Smooth muscle cell (in vitro differentiated cells): Measurements from ENCODE around the gene FBLN2. TPM values are rescaled to one million over a fixed set of nuclear protein-coding genes. Genes with fewer than 3 reads are reported as not detected.

ENCODE experiments used
- DNase-seq: peaks from one replicate; lab custom pipeline; 2025; ENCODE audit not compliant: unreplicated experiment; lab: John Stamatoyannopoulos, UW
- H2AFZ ChIP-seq: fragments of 200-600 bp; sonication (generic); 2 replicates; pipeline ENCODE4 v1.6.0; 2016; ENCODE audit warnings: antibody characterized with exemption, low read depth, mild to moderate bottlenecking
- H3F3A ChIP-seq: fragments of 200-600 bp; sonication (generic); 2 replicates; pipeline ENCODE4 v1.6.0; 2017; ENCODE audit warnings: antibody characterized with exemption, low read depth
- H3K27ac ChIP-seq: fragments of 200-600 bp; sonication (generic); 2 replicates; pipeline ENCODE4 v1.5.1; 2016; ENCODE audit warnings: low read depth, mild to moderate bottlenecking
- H3K27me3 ChIP-seq: fragments of 200-600 bp; sonication (generic); 2 replicates; pipeline ENCODE4 v1.6.1; 2016; ENCODE audit warnings: low read depth, mild to moderate bottlenecking
- H3K36me3 ChIP-seq: fragments of 200-600 bp; sonication (generic); 2 replicates; pipeline ENCODE4 v1.5.1; 2016; ENCODE audit warnings: low read depth
- H3K4me1 ChIP-seq: fragments of 200-600 bp; sonication (generic); 2 replicates; pipeline ENCODE4 v1.5.1; 2016; ENCODE audit warnings: low read depth
- H3K4me2 ChIP-seq: fragments of 200-600 bp; sonication (generic); 2 replicates; pipeline ENCODE4 v1.6.0; 2016; ENCODE audit warnings: mild to moderate bottlenecking
- H3K4me3 ChIP-seq: fragments of 200-600 bp; sonication (generic); 2 replicates; pipeline ENCODE4 v1.5.1; 2016; ENCODE audit warnings: mild to moderate bottlenecking
- H3K79me2 ChIP-seq: fragments of 200-600 bp; sonication (generic); 2 replicates; pipeline ENCODE4 v1.6.0; 2016; ENCODE audit warnings: low read depth, mild to moderate bottlenecking
- H3K9ac ChIP-seq: fragments of 200-600 bp; sonication (generic); 2 replicates; pipeline ENCODE4 v1.6.0; 2016; ENCODE audit warnings: low read depth
- H3K9me3 ChIP-seq: fragments of 200-600 bp; sonication (generic); replicated peaks from 2 replicates; pipeline ENCODE4 v1.5.1; 2016; ENCODE audit warnings: low read depth
- H4K20me1 ChIP-seq: fragments of 200-600 bp; sonication (generic); 2 replicates; pipeline ENCODE4 v1.6.0; 2016; ENCODE audit warnings: low read depth
- WGBS: methylation state at CpG from one replicate; pipeline ENCODE4 v1.1.7; 2016; ENCODE audit warnings: low lambda C conversion rate; 5-methylcytosine and 5-hydroxymethylcytosine counted together
- polyA plus RNA-seq: library from polyadenylated mRNA; unstranded; fragments of >200 nt; fragmentation: Nextera tagmentation; extraction: Ambion mirVana; gene quantifications from 2 replicates; pipeline ENCODE4 v1.2.1, GENCODE V29; 2016
- total RNA-seq: library from RNA; depleted of rRNA; stranded (reverse); fragments of >200 nt; gene quantifications from 2 replicates; pipeline ENCODE4 v1.2.3, GENCODE V29; 2014
- TF ChIP-seq, protein P1 (sequence below): fragments of 200-600 bp; sonication (generic); IDR thresholded peaks from 2 replicates; pipeline ENCODE4 v1.5.1; 2017; ENCODE audit warnings: borderline replicate concordance, mild to moderate bottlenecking, antibody characterized with exemption; ENCODE audit not compliant: insufficient read depth, poor library complexity, severe bottlenecking

FBLN2 gene
- total and polyA plus RNA-seq, 2 experiments from 2014 or later, result 159 to 390 TPM

DNA sequence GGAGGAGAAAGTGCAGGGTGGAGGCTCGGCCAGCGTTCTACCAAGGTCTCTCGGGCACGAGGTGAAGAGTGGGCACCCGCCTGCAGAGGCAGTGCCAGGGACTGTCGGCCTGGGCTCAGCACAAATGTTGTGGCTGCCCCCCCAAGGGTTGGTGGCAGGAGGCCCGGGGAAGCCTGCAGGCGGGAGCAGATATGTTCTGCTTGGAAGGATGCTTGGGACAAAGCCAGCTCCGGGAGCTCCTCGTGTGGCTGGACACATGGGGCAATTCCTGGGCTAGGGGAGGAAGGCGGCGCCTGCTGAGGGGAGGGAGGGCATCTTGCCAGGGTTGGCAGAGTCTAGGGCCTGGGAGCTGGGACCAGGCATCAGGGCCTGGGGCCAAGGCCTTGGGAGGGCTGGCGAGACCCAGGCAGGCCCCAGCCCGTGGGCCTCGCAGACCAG lies 30.4 kb upstream of the FBLN2 start:
- WGBS, result 91% methylated on average over 14 of the region's 15 CpGs
- no peak for DNase-seq
- no peak overlapping the region for H3K4me2 ChIP-seq
- H3K9me3 ChIP-seq, result no peaks in the 10 kb centered on the region
- no peaks in the 10 kb centered on the region for H3K27me3 ChIP-seq
- TF ChIP-seq, protein P1, sequence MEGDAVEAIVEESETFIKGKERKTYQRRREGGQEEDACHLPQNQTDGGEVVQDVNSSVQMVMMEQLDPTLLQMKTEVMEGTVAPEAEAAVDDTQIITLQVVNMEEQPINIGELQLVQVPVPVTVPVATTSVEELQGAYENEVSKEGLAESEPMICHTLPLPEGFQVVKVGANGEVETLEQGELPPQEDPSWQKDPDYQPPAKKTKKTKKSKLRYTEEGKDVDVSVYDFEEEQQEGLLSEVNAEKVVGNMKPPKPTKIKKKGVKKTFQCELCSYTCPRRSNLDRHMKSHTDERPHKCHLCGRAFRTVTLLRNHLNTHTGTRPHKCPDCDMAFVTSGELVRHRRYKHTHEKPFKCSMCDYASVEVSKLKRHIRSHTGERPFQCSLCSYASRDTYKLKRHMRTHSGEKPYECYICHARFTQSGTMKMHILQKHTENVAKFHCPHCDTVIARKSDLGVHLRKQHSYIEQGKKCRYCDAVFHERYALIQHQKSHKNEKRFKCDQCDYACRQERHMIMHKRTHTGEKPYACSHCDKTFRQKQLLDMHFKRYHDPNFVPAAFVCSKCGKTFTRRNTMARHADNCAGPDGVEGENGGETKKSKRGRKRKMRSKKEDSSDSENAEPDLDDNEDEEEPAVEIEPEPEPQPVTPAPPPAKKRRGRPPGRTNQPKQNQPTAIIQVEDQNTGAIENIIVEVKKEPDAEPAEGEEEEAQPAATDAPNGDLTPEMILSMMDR, result no peak
- peaks cover 7% of the 10 kb centered on the region for H3K4me1 ChIP-seq
- no peak overlapping the region for H3K9ac ChIP-seq
- H3K27ac ChIP-seq, result no peak overlapping the region
- no peak overlapping the region for H2AFZ ChIP-seq
- no peaks in the 10 kb centered on the region for H3K36me3 ChIP-seq
- H3K4me3 ChIP-seq, result no peak overlapping the region
- H3F3A ChIP-seq, result peaks cover 7% of the 10 kb centered on the region
- no peaks in the 10 kb centered on the region for H4K20me1 ChIP-seq
- H3K79me2 ChIP-seq, result no peaks in the 10 kb centered on the region

DNA sequence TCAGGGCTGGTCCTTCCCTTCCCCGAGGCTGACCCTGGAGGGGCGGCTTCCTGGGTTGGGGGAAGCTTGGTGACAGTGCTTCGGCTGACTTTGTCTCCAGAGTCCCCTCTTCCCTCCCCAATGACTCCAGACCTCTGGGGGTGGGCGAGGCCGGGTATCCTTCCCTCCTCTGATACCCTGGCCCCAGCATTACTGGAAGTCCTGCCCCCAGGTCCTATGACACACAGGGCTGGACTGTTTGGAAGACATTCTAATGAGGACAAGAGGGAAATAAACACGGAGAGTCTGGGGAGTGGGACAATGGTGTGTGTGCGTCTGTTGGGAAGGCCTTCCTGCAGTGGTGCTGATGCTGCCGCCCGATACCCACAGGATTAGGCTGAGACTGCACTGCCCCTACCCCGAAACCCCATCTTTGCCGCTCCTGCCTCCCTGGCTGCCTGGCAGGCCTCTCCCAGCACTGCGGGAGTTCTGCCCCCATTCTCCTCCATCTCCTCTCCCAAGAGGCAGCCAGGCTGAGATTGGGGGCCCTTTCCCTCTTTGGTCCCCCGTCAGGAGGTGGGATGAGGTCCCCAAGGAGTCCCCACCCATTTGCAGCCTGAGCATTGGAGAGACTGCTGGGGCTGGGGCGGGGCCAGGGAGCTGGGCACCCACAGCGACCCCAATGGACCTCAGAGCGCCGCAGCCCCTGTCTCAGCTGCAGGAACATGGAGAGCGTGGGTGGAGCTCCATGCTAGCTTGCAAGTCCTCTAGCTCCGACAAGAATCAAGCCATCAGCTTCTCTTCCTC lies 29.7 kb upstream of the FBLN2 start:
- no peaks in the 10 kb centered on the region for H3K36me3 ChIP-seq
- no peak overlapping the region for H3K27ac ChIP-seq
- TF ChIP-seq, protein P1, result no peak
- peaks cover under 1% of the 10 kb centered on the region for H3K4me1 ChIP-seq
- WGBS, result 77% methylated on average over 19 of the region's 19 CpGs
- H3K27me3 ChIP-seq, result no peaks in the 10 kb centered on the region
- H2AFZ ChIP-seq, result no peak overlapping the region
- H3K79me2 ChIP-seq, result no peaks in the 10 kb centered on the region
- no peak overlapping the region for H3K4me3 ChIP-seq
- no peaks in the 10 kb centered on the region for H3K9me3 ChIP-seq
- no peak for DNase-seq
- H4K20me1 ChIP-seq, result no peaks in the 10 kb centered on the region
- no peak overlapping the region for H3K9ac ChIP-seq
- peaks cover under 1% of the 10 kb centered on the region for H3F3A ChIP-seq
- H3K4me2 ChIP-seq, result no peak overlapping the region

DNA sequence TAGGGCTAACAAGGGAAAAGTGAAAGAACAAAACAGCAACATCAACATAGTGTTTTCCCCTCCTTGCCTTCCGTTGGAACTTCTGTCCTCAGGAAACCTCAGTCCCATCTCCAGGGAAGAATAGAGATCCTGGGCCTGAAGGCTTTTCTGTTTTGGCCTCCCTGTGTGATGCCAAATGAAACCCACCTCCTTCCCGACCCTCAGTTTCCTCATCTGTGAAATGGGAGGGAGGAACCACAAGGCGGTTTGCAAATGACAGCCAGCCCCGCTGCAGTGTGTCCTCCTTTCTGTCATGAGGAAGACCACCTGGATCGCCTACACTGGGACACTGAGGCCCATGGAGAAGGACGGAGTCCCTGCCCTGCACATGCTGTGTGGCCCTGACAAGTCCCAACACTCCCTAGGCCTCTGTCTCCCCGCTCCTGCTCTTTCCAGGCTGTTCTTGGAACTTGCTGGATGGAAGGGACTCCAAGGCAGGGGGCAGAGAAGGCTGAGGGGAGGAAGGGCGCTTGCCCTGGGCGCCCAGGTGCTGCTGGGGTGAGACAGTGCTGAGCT lies 28.5 kb upstream of the FBLN2 start:
- 96% methylated on average over 9 of the region's 9 CpGs for WGBS
- no peaks in the 10 kb centered on the region for H3K79me2 ChIP-seq
- no peaks in the 10 kb centered on the region for H4K20me1 ChIP-seq
- H3K9me3 ChIP-seq, result no peaks in the 10 kb centered on the region
- H3K4me3 ChIP-seq, result no peak overlapping the region
- no peak overlapping the region for H3K4me2 ChIP-seq
- no peaks in the 10 kb centered on the region for H3K27me3 ChIP-seq
- H3K36me3 ChIP-seq, result no peaks in the 10 kb centered on the region
- H3K4me1 ChIP-seq, result peaks cover 3% of the 10 kb centered on the region
- TF ChIP-seq, protein P1, result no peak
- no peak overlapping the region for H2AFZ ChIP-seq
- peaks cover 8% of the 10 kb centered on the region for H3F3A ChIP-seq
- H3K9ac ChIP-seq, result no peak overlapping the region
- no peak for DNase-seq
- H3K27ac ChIP-seq, result no peak overlapping the region
